ENCODE results near the gene NCAM1.
"Not testable (repeated sequence)": the region's sequence is repeated elsewhere in the genome, so short reads cannot be mapped to it uniquely, and the experiment has no call there.

NCAM1 gene

DNA sequence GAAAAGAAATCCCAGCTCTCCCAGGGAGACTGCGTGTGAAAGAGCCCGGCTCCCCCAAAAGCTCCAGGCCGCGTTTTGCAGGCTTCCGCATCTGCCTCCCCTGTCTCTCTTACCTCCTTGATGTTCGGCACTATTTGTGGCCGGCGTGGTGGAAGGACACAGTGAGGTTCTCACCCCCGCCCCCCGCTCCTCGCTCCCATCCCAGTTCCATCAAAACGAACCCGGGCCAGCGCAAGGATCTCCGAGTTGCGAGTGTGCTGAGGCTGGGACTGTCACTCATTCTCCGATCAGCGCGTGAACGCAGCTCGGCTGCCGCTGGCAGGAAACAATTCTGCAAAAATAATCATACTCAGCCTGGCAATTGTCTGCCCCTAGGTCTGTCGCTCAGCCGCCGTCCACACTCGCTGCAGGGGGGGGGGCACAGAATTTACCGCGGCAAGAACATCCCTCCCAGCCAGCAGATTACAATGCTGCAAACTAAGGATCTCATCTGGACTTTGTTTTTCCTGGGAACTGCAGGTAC is at the start of gene NCAM1:
Gene NCAM1 (plus strand): TSS at position 275 of the 523 bp plus-strand sequence.
- Histone ChIP-seq H3K27ac (no peak within 1 kb of the TSS), H3K4me3 (ENCODE audit: low read depth in 1 of 2, low read length in 1 of 2) (peak within 1 kb of the TSS in 1 of 2 experiments; percentile 38), H3K4me1 (ENCODE audit: control insufficient read depth in 1 of 2, insufficient read depth in 1 of 2, low read depth in 1 of 2, low read length in 1 of 2) (peaks cover 0 to 18% of the 10 kb centered on the region in 2 experiments), H3K9me3 (no peaks in the 10 kb centered on the region), H3K27me3 (peaks cover 100% of the 10 kb centered on the region), H3K36me3 (no peaks in the 10 kb centered on the region)
- TF ChIP-seq CTCF (IDR thresholded peaks at IDR 0.05) = no peak

DNA sequence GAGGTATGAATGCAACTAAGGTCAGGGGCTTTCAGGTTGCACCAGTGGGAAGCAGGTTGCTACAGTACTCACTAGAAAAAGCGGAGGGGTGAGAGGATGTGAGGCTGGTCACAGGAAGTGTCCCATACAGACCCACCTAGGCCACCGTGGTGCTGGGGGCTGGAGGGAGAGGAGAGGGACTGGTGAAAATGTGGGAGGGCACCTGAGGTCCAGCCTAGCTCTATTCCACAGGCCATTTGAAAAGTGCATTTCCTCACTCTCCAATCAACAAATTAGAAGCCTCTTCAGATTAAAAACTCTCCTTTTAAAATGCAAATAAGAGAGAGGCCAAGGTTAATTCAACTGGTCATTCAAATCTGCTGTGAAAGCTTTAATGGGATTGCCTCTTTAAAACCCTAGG is 38.6 kb upstream of the NCAM1 start:
- TF ChIP-seq CTCF (IDR thresholded peaks at IDR 0.05) = no peak

GRCh38 chr11:112924836-112925235 is 36.4 kb upstream of the NCAM1 start:
- not testable (repeated sequence) for H3K4me1 ChIP-seq (ENCODE audit: control insufficient read depth in 1 of 2, insufficient read depth in 1 of 2, low read depth in 1 of 2, low read length in 1 of 2); H3K36me3 ChIP-seq; H3K27me3 ChIP-seq; H3K27ac ChIP-seq; H3K9me3 ChIP-seq; H3K4me3 ChIP-seq (ENCODE audit: low read depth in 1 of 2, low read length in 1 of 2)

More for the DNA sequence above, 38.6 kb upstream of the NCAM1 start:
- H3K4me1 ChIP-seq (ENCODE audit: control insufficient read depth in 1 of 2, insufficient read depth in 1 of 2, low read depth in 1 of 2, low read length in 1 of 2) = no peaks in the 10 kb centered on the region
- H3K36me3 ChIP-seq = no peaks in the 10 kb centered on the region
- no peak overlapping the region for H3K4me3 ChIP-seq (ENCODE audit: low read depth in 1 of 2, low read length in 1 of 2)
- H3K9me3 ChIP-seq = no peaks in the 10 kb centered on the region
- H3K27ac ChIP-seq = no peak overlapping the region
- H3K27me3 ChIP-seq = peaks cover 3% of the 10 kb centered on the region

- Histone ChIP-seq H3K27ac (no peak overlapping the region), H3K4me1 (ENCODE audit: control insufficient read depth in 1 of 2, insufficient read depth in 1 of 2, low read depth in 1 of 2, low read length in 1 of 2) (no peaks in the 10 kb centered on the region), H3K27me3 (peaks cover under 1% of the 10 kb centered on the region), H3K36me3 (no peaks in the 10 kb centered on the region), H3K9me3 (no peaks in the 10 kb centered on the region), H3K4me3 (ENCODE audit: low read depth in 1 of 2, low read length in 1 of 2) (no peak overlapping the region)
- TF ChIP-seq CTCF (IDR thresholded peaks at IDR 0.05) = no peak
Observed at GRCh38 chr11:112925516-112926310, 35.5 kb upstream of the NCAM1 start.

DNA sequence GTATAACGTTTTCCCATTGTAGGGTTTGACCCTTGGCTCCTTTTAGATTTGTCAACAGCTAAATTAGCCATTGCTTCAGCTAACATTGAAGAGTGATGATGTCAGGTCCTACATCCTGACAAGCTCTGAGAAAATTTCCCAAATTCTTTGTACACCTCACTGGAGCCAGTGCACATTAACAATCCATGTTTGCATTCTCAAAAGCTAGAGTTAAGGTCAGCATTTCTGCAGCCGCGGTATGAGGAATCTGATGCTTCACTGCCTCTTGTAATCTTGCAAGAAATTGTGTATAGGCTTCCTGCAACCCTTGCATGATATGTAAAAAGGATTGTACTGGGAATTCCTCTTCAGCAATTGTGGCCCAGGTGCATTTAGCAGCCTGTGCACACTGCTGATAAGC is 33.1 kb upstream of the NCAM1 start:
- no peak for TF ChIP-seq CTCF (IDR thresholded peaks at IDR 0.05)
- no peaks in the 10 kb centered on the region for H3K36me3 ChIP-seq

GRCh38 chr11:112929432-112929831 is 31.8 kb upstream of the NCAM1 start:
- no peak overlapping the region for H3K27ac ChIP-seq
- H3K36me3 ChIP-seq = no peaks in the 10 kb centered on the region
- H3K27me3 ChIP-seq = no peaks in the 10 kb centered on the region
- no peak for TF ChIP-seq CTCF (IDR thresholded peaks at IDR 0.05)
- no peaks in the 10 kb centered on the region for H3K4me1 ChIP-seq (ENCODE audit: control insufficient read depth in 1 of 2, insufficient read depth in 1 of 2, low read depth in 1 of 2, low read length in 1 of 2)
- no peaks in the 10 kb centered on the region for H3K9me3 ChIP-seq
- H3K4me3 ChIP-seq (ENCODE audit: low read depth in 1 of 2, low read length in 1 of 2) = no peak overlapping the region

More for the DNA sequence above, 33.1 kb upstream of the NCAM1 start:
- Histone ChIP-seq H3K9me3 (no peaks in the 10 kb centered on the region), H3K4me1 (ENCODE audit: control insufficient read depth in 1 of 2, insufficient read depth in 1 of 2, low read depth in 1 of 2, low read length in 1 of 2) (no peaks in the 10 kb centered on the region), H3K27ac (no peak overlapping the region), H3K4me3 (ENCODE audit: low read depth in 1 of 2, low read length in 1 of 2) (no peak overlapping the region), H3K27me3 (no peaks in the 10 kb centered on the region)
